Inflammatory macrophage treated with lipopolysaccharide for 1 hour (primary cell): Measurements from ENCODE around the gene ERICH4.
"Not testable (repeated sequence)": the region's sequence is repeated elsewhere in the genome, so short reads cannot be mapped to it uniquely, and the experiment has no call there.

Experiments
- DNase-seq, 2 donors: peaks; one replicate each; pipeline ENCODE4 v3.0.0-alpha.2; 2020 to 2022

Gene ERICH4

DNA sequence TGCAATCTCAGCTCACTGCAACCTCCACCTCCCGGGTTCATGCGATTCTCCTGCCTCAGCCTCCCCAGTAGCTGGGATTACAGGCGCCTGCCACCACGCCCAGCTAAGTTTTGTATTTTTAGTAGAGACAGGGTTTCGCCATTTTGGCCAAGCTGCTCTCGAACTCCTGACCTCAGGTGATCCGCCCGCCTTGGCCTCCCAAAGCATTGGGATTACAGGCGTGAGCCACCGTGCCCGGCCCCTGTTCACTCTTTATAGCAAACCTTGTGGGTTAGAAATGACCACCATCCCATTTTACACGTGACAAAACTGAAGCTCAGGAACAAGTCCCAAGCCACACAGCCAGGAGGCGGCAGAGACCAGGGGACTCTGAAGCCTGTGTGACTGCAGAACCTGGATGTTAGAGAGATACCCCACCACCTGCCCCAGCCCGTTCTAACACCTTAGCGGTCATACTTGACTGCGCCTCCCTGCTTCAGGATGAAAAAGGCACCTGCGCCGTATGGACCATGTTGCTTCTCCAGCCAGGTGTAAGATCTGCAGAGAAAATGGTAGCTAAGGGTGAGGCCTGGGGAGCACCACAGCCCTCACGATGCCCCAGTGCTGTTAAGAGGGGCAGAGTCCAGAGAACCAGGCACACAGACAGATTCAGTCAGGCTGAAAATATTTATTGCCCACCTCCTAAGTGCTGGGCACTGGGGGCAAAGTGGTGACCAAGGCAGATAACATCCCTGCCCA is 6.9 kb upstream of the ERICH4 start:
- no peak for DNase-seq

DNA sequence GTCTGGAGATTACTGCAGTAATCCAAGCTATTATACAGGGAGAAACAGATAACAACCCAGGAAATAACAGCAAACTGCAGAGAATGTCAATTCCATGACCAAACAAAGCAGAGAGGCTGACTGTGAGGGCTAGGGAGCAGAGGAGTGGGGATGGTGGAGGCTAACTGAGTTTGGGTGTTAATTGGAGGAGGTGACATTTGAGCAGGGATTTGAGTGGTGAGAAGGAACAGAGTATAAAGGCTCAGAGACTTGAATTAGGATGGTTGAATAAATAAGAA is 6.3 kb upstream of the ERICH4 start:
- DNase-seq = no peak

DNA sequence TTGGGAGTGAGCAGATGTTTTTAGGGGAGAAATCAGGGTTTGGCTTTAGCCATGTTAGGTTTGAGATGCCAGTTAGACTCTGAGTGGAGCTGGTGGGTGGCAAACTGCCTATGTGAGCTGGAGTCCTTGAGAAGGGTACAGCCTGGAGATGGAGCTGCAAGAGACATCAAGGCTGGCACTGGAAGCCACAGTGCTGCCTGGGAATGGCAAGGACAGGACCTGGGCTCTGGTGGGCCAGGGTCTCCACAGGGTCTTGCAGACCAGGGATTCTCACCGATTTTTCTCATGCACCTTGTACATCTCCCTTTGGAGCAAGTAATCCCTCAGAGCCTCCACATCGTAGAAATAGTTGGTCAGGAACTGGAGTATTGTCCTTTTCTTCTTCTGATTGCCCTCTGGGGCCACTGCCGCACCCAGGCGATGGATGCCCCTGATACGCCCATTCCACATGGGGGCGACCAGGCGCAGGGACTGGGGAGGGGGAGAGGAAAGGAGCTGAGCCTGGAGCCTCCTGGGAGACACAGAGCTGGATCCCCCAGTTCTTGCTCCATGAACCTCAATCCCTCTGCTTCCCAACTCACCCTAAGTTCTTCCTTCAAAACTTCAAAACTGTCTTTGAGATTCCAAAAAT is 4.9 kb upstream of the ERICH4 start:
- DNase-seq = no peak

DNA sequence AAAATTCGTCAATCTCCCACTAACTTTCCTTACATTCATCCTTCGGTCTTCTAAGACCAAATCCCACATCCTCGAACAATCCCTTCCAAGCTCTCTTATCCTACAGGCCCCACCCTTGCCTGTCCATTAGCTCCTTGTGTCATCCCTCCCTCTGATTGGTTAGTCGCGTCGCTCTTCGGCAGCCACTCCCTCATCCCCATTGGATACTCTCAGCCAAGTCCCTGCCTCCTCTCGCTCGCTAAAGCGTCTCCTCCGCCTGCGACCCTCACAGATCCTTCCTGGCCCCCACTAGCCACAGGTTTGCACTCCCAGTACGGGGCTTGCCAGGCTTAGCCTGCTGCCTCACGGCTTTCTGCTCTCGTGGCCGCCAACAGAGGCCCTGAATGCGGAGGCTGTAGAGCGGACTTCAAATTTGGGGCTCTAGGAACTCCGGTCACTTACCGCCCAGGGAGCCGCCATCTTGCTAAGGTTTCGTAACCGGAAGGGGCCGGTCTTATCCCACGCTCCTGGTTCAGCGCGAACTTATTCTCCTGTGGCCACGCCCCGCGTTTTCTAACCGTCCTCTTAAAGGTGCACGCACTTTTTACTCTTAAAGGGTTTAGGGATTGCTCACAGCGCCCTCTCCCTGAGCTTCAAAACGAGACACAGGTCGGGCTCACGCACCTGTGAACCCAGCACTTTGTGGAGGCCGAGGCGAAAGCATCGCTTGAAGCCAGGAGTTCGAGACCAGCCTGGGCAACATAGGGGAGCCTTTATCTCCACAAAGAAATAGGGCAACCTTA is 3.3 kb upstream of the ERICH4 start, which contains the start of gene DMAC2:
TSS of gene DMAC2 (minus strand) at position 472 of the 782 bp plus-strand sequence. CDS start at position 459, 13 bp downstream.
- DNase-seq = peak; percentile 97

DNA sequence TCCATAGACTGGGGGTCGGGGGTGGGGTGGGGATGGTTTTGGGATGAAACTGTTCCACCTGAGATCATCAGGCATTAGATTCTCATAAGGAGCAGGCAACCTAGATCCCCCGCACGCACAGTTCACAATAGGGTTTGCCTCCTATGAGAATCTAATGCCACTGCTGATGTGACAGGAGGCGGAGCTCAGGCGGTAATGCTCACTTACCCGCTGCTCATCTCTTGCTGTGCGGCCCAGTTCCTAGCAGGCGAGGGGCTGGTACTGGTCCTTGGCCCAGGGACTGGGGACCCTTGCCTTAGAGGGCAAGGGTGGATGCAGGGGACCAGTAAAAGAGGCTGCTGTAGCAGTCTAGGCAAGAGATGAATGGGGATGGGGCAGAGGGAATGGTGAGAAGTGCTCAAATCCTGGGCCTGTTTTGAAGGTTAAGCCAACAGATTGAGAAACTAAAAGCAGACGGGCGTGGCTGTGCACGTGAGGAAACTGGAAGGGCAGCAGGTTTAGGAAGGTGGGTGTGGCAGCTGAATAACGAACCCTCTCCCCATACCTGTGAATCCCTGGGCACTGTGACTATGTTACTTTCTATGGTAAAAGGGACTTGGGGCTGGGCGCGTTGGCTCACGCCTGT is 1.5 kb upstream of the ERICH4 start:
- no peak for DNase-seq

DNA sequence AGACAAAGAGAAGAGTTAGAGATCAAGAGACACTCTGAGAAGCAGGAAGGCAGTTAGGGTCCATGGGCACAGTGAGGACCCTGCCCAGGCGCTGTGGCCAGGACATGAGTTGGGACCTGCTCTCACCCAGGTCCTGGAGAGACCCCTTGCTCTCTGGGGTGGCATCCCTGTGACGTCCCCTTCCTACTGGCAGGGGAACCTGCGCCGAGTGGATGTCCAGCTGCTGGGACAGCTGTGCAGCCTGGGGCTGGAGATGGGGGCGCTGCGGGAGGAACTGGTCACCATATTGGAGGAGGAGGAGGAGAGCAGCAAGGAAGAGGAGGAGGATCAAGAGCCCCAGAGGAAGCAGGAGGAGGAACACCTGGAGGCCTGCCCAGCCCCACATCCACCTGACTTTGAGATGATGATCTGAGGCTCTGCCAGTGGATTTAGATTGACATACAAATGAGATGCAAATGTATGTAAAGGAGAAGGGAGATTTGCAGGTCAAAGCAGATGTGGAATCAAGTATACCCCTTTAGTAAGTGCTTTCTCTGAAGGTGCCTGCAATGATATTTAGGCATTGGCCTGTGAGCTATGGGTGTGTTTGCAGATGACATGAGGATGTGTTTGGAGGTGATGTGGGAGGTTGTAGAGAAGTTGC is 978 bp downstream of the ERICH4 start:
- no peak for DNase-seq

DNA sequence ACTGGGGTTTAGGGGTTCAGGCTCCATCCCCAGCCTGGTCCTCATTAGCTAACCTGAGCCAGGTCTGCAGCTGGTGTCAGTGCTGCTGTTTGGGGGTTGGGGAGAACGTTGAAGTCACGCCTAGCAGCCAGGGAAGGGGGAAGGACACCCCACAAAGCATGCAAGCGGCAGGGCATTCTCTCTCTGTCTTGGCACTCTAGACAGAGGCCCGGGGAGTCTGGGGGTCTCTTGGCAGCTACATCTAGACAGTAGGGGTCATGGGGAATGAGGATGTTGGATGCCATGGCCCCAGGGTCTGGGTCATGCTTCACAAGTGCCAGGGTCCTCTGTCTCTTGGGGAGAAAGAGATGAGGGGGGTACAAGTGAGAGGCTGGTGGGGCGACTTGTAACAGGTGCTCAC is 2.6 kb downstream of the ERICH4 start:
- DNase-seq = no peak

DNA sequence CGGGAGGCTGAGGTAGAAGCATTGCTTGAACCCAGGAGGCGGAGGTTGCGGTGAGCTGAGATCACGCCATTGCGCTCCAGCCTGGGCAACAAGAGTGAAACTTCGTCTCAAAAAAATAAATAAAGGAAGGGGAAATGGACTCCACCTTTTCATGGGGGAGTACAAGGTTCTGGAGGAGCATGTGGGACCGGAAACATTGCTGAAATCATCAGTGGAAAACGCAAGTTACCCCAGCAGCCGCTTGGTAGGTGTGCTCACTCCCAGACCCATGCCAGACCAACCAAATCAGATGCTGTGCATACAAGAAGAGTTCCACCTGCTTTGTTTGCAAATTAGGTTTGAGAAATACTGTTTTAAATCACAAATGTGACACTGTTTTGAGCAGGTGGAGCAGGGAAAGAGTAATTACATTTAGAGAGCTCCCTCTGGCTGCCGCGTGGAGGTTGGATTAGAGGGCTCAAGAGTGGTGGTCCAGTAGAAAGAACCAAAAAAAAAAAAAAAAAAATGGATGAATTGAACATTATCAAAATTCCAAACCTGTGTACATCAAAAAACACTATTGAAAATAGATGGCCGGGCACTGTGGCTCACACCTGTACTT is 4.9 kb downstream of the ERICH4 start:
- no peak for DNase-seq

DNA sequence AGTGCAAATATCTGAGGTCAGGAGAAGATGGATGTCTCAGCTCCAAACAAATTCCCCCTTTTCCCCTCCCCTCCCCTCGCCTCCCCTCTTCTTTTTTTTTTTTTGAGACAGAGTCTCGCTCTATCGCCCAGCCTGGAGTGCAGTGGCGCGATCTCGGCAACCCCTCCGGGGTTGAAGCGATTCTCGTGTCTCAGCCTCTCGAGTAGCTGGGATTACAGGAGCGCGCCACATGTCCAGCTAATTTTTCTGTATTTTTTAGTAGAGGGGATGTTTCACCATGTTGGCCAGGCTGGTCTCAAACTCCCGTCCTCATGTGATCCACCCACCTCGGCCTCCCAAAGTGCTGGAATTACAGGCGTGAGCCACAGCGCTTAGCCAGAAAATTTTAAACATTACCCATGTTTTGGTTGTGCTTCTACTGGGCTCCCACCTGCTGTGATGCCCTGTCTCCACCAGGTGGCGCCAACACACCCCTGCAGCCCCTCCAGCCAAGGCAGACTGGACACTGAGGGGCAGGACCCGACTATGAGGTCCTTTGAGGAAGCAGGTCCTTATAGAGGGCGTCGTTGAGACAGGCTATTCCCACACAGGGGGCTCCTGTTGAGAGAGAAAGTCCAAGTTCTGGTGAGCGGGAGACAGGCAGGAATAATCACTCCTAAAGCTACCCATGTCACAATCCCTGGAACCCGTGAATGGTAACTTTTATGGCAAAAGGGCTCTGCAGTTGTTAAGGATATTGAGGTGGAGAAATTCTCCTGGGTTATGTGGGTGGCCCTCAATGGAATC is 6.3 kb downstream of the ERICH4 start:
- DNase-seq = peak; percentile 48 to 81

DNA sequence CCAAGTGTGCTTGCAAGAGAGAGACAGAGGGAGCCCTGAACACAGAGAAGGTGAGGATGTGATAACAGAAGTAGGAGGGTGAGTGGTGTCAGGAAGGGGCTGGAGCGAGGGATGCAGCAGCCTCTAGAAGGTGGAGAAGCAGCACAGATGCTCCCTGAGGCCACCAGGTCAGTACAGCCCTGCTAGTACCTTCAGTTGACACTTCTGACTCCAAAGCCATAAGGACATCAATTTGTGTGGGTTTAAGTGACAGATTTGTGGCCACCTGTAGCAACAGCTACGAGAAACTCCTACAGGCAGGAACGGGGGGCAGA is 6.9 kb downstream of the ERICH4 start:
- no peak for DNase-seq

DNA sequence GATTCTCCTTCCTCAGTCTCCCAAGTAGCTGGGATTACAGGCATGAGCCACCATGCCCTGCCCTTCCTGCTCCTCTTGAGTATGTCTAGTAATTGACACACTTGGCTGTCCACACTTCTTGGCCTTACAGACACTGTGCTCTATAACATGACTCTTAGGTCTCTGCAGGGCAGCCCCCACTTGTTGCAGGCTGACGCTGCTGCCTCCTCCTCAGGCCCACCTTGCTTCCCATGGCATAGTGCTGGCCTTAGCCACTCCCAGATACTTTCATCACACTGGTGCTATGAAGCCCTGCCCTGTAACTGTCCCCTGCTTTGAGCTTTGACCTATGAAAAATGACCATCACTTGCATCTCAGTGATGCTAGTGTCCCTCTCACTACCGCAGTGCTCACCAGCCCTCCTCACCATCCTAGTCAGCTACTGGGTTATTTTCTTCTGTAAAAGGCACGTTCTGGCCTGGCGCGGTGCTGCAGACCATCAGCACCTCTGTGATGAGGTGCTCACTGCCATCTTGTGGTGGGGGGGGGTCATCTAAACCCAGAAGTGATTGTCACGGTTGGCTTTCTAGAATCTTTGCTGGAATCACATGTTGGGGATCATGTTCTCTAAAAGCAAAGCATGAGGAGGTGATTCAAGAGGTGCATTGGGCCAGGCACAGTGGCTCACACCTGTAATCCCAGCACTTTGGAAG is 9.8 kb downstream of the ERICH4 start:
- DNase-seq = no peak

DNA sequence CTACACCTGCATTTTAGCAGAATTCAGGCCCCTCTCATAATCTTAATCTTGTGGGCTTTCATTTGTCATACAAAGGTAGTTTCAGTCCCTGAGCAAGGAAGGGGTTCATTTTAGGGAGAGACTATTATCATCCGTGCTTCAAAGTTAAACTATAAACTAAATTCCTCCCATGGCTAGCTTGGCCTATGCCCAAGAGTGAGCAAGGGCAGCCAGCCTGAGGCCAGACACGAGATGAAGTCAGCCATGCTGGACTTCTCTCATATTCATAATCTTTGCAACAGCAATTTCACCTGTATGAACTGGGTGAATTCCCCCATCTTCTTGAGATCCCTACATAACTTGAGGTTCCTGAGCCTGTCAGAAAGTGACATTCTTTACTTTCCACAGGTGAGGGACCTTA is 13.0 kb downstream of the ERICH4 start:
- no peak for DNase-seq

DNA sequence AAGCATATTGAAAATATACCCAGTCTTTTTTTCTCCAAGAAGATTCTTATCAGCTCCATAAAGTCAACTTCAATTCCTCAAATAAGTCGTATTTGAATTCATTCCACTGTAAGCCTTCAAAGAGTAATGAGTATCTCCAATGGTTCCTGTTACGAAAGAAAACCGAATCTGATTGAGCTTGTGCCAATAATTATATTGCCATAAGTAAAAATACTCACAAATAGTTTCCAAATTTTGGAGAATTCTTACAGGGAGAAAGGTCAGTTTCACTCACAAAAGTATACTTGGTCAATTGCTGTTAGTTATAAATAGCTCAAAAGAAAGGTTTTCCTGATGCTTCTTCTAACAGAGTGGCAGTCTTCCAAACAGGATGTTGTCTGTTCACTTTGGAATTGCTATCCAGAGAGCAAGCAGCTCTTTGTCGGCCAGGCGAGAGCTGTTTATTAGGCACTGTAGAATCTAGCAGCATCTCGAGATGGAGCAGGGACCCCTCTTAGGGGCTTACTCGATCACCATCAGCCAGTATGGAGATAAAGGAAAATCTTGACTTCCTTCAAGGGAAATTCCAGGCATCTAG is 13.5 kb downstream of the ERICH4 start:
- no peak for DNase-seq

DNA sequence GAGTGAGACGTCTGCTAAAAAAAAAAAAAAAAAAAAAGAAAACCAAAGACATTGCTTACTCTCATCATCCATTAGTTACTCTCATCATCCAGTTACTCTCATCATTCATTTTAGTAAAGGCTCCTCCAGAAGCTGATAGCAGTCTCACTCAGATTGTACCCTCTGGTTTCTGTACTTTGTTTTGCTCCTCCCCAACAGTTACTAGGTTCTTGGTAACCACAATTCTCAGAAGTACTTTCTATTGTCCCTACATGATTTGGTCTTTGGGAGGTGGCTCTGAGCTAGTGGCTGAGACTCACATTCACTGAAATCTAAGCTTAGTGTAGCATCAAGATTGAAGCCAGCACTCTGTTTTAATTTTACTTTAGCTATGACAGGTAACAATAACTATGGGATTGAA is 14.3 kb downstream of the ERICH4 start:
- no peak for DNase-seq

DNA sequence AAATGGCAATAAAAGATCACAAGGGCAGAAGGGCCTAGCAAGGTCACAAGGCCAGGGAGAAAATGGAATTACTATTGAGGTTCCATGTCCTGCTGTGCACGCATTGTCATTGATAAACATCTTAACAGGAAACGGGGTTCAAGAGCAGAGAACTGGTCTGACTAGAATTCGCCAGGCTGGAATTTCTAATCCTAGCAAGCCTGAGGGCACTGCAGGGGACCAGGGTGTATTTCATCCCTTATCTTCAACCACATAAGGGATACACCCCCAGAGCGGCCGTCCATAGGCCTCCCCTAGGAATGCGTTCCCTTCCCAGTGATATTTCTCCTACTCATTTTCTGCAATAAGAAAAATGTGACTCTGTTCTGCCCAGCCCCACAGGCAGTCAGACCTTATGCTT is 19.5 kb downstream of the ERICH4 start:
- DNase-seq = no peak

DNA sequence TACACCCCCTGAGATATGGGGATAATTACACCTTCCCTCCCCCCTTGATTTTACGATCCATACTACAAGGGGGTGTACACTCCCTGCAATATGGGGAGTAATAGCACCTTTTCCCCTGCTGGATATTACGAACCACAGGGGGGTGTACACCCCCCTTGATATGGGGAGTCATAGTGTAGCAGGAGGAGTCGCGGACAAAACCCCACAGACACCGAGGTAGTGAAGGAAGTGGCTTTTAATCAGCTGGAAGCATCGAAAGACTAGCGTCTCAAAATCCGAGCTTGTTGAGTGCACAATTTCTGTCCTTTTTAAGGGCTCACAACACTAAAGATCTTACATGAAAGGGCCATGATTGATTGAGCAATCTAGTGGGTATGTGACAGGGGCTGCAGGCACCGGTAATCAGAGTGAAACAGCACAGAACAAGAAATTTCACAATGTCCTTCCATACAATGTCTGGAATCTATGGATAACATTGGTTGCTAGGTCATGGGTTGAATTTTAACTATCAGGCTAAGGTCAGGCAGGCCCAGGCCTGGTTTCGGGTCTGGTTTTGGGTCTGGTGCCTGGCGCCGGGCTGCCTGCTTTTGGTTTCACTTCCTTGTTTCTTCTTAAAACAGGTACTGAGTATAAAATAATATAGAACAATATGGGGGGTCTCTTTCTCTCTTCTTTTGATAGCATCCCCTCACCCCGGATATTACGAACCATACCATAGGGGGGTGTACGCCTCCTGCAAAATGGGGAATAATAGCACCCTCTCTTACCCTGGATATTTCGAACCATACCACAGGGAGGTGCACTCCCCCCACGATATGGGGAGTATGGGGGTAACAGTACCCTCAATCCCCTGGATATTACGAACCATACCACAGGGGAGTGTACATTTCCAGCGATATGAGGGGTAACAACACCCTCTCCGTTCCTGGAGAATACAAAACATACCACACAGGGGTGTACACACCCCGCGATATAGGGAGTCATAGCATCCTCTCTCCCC is 20.6 kb downstream of the ERICH4 start:
- not testable (repeated sequence) for DNase-seq

DNA sequence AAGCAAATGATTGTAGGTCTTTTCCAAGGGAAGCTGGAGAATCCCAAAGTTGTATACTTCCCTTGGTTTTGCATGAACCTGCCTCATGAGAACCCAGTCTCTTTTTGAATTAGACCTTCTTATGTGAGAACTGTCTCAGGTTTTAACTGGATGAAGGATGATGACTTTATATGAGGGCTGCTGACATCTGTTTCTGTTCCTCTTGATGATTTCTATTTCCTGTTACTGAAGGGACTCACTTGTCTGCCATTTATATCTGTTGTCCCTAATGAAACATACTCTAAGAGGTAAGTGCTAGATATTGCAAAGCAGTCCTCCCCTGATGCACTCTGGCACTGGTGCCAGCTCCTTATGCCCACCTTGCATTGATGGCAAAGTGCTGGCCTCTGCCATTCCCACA is 33.6 kb downstream of the ERICH4 start:
- DNase-seq = no peak

DNA sequence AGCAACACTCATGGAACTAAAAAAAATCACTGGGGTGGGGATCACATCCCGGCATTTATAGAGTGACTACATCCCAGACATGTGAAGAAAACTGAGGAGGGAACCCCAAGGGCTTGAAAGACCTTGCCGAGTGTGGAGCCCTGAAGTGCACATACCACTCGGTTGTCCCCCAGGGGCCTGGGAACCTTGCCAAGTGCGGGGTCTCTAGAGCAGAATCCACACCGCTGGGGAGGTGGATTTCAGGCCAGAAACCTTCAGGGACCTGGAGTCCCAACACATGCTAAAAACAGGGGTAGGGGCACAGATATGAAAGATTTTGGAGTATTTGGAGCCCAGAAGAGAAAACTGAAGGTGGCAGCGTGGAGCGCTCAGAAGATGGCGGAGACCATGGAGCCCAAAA is 35.2 kb downstream of the ERICH4 start:
- DNase-seq = no peak

DNA sequence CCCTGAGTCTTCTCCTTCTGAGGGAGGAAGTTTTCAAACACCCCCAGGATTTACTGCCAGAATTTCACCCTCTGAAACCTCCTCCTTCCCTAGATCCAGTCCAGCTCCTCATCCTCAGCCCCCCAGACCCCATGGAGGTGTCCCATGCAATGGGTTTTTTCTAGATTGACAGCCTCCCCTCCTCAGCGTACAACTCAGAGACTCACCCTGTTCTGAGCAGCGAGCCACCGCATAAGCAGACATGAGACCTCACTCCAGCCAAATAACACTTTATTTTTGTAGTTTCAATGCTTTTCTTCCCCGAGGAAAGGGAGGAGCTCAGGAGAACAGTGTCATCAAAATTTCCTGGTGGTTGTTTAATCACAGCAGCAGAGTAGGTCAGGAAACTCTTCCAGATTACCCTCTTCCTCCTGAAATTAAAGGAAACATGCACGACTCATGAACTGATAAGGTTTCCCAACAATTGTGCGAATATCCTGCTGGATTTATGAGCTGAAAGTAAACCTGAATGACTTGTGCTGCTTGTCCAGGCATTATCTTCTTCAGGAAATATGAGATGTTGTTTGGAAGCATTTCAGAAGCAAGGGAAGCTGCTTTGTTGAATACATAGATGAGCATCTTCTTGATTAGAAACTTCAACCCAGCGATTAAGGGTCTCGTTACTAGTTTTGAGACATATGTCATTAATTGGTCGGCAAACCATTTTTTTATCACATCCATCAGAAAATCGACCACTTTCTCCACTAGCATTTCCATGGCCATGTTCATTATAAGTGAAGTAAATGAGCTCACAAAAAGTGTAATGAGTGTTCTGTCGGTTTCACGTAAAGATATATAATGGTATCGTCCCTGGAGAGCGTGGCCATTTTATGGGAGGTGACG is 36.2 kb downstream of the ERICH4 start:
- no peak for DNase-seq
